ENCODE data around the gene OPRM1. TPM values are rescaled to one million over a fixed set of nuclear protein-coding genes. Genes with fewer than 3 reads are reported as not detected.
"Not testable (repeated sequence)": the region's sequence is repeated elsewhere in the genome, so short reads cannot be mapped to it uniquely, and the experiment has no call there.

The OPRM1 gene
- total RNA-seq, 2 experiments from 2014 or later = not detected

DNA sequence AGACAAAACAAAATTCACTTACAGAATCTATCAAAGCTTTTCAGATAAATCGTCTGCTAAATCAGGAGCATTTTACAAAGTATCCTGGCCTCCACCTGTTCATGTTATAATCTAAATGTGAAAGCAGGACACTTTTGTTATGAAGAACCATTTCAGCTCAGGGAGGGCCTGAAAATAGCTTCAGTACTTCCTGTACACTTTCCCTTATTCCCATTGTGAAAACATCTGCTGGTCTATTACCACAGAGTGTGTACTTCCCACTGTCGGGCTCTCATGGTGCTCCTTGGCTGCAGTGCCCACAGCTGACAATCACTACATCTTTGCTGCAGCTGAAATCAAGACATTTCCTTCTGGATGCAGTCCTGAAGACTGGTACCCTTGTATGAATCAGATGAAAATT is 128.1 kb downstream of the OPRM1 start:
- ChIA-PET POLR2A (no interaction called here), CTCF (no interaction called here)
- peaks cover 10% of the 10 kb centered on the region for H3K4me1 Mint-ChIP-seq

DNA sequence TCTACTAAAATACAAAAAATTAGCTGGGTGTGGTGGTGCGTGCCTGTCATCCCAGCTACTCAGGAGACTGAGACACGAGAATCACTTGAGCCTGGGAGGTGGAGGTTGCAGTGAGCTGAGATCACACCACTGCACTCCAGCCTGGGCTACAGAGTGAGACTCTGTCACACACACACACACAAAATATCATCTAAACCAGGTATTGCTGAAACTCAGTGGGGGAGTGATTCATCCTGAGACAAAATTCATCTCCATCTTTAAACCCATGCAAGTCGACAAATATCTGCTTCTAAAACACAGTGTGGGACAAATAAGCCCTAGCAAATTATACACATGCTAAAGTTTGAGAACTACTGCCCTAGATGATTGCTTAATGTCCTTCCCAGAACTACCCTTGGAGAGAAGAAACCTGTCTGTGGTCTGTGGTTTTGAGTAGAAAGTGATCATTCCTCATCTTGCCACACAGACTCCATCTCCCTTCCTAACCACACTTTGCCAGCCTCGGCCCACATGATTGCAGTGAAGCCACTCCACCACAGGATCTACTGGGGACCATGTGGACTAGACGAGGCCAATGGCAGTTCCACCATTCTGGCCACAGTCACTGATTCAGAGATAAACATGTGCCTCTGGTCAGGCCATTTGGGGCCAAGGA is 130.3 kb downstream of the OPRM1 start:
- CTCF ChIA-PET = no interaction called here
- DNase-seq = no peak
- H3K27me3 Mint-ChIP-seq = no peaks in the 10 kb centered on the region
- H3K36me3 Mint-ChIP-seq (ENCODE audit: low read depth) = peaks cover 16% of the 10 kb centered on the region
- H3K4me1 Mint-ChIP-seq = peaks cover 10% of the 10 kb centered on the region
- H3K4me3 Mint-ChIP-seq = no peak overlapping the region
- H3K27ac Mint-ChIP-seq = no peak overlapping the region
- POLR2A ChIA-PET = interaction anchor here (1.1 kb wide), 1 partner anchor 12 kb away, joined by 3 read pairs; no protein-coding TSS in a partner anchor
- peaks cover 3% of the 10 kb centered on the region for H3K9me3 Mint-ChIP-seq

More for the DNA sequence above, 128.1 kb downstream of the OPRM1 start:
- Mint-ChIP-seq H3K27ac (no peak overlapping the region), H3K4me3 (no peak overlapping the region), H3K36me3 (ENCODE audit: low read depth) (peaks cover 16% of the 10 kb centered on the region), H3K27me3 (no peaks in the 10 kb centered on the region), H3K9me3 (peaks cover 3% of the 10 kb centered on the region)
- no peak for DNase-seq

DNA sequence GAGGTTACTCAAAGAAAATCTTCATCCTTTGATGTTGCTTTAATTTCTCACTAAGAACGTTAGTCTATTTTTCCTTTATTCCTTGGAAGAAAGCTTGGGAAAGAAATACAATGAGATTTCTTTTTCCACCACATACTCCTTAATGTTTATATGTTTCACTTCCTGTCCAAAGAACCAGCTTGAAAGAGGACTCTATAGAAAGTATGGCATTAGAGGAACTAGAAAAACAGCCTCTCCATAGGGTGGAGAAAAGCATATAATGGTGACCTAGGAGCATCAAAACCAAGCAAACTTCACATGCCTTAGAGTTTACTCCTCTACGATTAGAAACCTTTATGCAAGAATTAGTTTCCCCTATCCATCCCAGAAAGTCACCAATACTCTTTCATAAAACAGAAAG is 131.1 kb downstream of the OPRM1 start:
- Mint-ChIP-seq H3K27me3 (no peaks in the 10 kb centered on the region), H3K36me3 (ENCODE audit: low read depth) (peaks cover 22% of the 10 kb centered on the region), H3K27ac (no peak overlapping the region), H3K4me1 (peaks cover 10% of the 10 kb centered on the region), H3K9me3 (peaks cover 3% of the 10 kb centered on the region), H3K4me3 (no peak overlapping the region)
- ChIA-PET POLR2A (interaction anchor here (1.1 kb wide), 1 partner anchor 13 kb away, joined by 3 read pairs; no protein-coding TSS in a partner anchor), CTCF (interaction anchor here (1.3 to 2.0 kb wide), 2 partner anchors 16 to 107 kb away, joined by 4 to 5 read pairs; no protein-coding TSS in a partner anchor)
- no peak for DNase-seq

DNA sequence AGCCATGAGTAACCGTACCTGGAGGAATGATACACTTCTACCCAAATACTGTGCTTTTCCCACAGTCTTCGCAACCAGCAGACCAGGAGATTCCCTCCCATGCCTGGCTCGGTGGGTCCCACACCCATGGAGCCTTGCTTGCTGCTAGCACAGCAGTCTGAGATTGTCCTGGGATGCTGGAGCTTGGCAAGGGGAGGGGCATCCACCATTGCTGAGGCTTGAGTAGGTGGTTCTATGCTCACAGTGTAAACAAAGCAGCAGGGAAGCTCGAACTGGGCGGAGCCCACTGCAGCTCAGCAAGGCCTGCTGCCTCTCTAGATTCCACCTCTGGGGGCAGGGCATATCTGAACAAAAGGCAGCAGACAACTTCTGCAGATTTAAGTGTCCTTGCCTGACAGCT is 133.4 kb downstream of the OPRM1 start:
- H3K27ac Mint-ChIP-seq, POLR2A ChIA-PET, DNase-seq, H3K27me3 Mint-ChIP-seq, H3K9me3 Mint-ChIP-seq, H3K4me3 Mint-ChIP-seq: not testable (repeated sequence)
- Mint-ChIP-seq H3K36me3 (ENCODE audit: low read depth) (peaks cover 27% of the 10 kb centered on the region), H3K4me1 (peaks cover 10% of the 10 kb centered on the region)
- CTCF ChIA-PET = interaction anchor here (0.9 to 2.0 kb wide), 2 partner anchors 15 to 18 kb away, joined by 3 to 5 read pairs; no protein-coding TSS in a partner anchor

DNA sequence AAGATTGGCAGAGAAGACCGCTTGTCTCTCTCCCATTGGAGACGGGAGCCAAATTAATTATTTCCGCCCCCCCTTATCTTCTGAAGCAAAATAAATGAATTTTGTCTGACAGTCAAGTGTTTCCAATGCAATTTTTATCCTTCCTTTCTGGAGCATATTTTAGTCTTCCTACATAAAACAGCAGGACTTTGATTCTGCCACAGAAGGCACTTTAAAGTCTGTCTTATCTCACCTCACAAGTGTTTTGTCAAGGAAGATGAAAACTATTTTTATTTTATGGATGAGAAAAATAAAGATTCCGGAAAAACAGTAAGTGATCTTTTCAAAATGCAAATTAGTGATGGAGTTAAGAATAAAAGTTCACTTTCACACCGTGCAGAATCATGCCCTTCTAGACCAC is 140.4 kb downstream of the OPRM1 start:
- Mint-ChIP-seq H3K36me3 (ENCODE audit: low read depth) (peaks cover 25% of the 10 kb centered on the region), H3K27me3 (no peaks in the 10 kb centered on the region)

DNA sequence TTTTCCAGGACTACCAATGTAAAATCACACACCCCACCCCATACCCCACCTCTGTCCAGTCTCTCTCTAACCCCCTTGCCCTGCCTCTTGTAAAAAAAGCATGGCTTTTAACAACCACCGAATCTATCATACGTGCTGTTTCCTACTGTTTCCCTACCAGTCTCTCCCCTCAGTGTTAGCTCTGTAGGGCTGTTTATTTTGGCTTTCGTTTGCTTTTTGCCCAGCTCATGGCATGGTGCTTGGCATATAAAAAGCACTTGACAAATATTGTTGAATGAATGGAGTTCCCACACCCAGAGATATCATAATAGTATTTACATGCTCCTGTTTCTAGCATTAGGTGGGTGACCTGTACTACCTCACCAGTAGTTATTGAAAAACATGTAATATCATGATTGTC is 148.2 kb downstream of the OPRM1 start:
- ChIA-PET CTCF (no interaction called here), POLR2A (no interaction called here)
- H3K27ac Mint-ChIP-seq = no peak overlapping the region
- no peak overlapping the region for H3K4me3 Mint-ChIP-seq
- no peaks in the 10 kb centered on the region for H3K27me3 Mint-ChIP-seq
- no peaks in the 10 kb centered on the region for H3K4me1 Mint-ChIP-seq
- peaks cover 8% of the 10 kb centered on the region for H3K36me3 Mint-ChIP-seq (ENCODE audit: low read depth)
- H3K9me3 Mint-ChIP-seq = peaks cover 4% of the 10 kb centered on the region
- DNase-seq = no peak

More for the DNA sequence above, 140.4 kb downstream of the OPRM1 start:
- no peak overlapping the region for H3K4me3 Mint-ChIP-seq
- DNase-seq = no peak
- peaks cover 10% of the 10 kb centered on the region for H3K9me3 Mint-ChIP-seq
- CTCF ChIA-PET = no interaction called here
- POLR2A ChIA-PET = no interaction called here
- H3K27ac Mint-ChIP-seq = no peak overlapping the region
- no peaks in the 10 kb centered on the region for H3K4me1 Mint-ChIP-seq

DNA sequence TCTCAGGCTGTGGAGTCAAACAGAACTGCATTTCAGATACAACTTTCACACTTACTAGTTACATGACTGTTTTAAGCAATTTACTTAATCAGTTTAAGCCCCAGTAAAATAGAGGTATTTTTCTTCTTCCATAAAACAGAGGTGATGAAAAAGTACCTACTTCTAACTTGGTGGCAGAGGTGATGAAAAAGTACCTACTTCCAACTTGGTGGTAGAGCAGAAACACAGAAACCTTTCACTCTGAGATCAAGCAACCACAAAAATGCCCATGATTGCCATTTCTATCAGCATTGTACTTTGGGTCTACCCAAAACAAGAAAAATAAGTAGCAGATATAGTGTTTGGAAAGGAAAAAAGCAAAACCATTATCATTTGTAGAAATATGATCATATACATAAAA is 148.7 kb downstream of the OPRM1 start:
- Mint-ChIP-seq H3K27me3 (no peaks in the 10 kb centered on the region), H3K4me1 (no peaks in the 10 kb centered on the region), H3K36me3 (ENCODE audit: low read depth) (peaks cover 6% of the 10 kb centered on the region), H3K9me3 (peaks cover 2% of the 10 kb centered on the region), H3K4me3 (no peak overlapping the region), H3K27ac (no peak overlapping the region)
- ChIA-PET CTCF (no interaction called here), POLR2A (no interaction called here)
- no peak for DNase-seq

DNA sequence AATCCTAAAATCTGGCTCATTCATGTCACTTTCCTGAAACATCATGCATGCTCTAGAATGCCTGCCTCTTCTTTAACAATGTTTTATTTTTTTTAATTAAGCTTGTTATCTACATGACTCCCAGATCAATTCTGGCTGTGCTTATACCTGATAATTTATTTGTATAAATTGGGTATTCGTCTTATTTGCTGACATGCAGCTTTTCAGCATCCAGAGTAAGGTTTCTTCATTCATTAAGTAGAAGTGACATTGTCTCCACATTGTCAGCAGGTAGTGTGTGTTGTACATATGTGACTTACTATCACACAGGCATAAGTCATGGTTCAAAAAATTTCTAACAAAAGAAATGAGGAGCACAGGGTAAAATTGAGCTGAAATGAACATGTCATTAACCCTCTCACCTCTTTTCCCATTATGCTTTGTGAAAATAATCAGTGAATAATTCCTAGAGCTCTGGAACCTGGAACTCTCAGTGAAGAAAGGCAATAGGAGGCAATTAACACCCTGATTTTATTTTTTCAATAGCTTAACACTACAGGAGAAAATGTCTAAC is 157.4 kb downstream of the OPRM1 start:
- Mint-ChIP-seq H3K27ac (no peak overlapping the region), H3K36me3 (ENCODE audit: low read depth) (peaks cover 26% of the 10 kb centered on the region), H3K4me1 (peaks cover 19% of the 10 kb centered on the region), H3K9me3 (peaks cover 3% of the 10 kb centered on the region), H3K4me3 (no peak overlapping the region), H3K27me3 (no peaks in the 10 kb centered on the region)
- DNase-seq = no peak
- POLR2A ChIA-PET = interaction anchor here (0.7 kb wide), 1 partner anchor 863 kb away, joined by 4 read pairs; no protein-coding TSS in a partner anchor
- CTCF ChIA-PET = no interaction called here

DNA sequence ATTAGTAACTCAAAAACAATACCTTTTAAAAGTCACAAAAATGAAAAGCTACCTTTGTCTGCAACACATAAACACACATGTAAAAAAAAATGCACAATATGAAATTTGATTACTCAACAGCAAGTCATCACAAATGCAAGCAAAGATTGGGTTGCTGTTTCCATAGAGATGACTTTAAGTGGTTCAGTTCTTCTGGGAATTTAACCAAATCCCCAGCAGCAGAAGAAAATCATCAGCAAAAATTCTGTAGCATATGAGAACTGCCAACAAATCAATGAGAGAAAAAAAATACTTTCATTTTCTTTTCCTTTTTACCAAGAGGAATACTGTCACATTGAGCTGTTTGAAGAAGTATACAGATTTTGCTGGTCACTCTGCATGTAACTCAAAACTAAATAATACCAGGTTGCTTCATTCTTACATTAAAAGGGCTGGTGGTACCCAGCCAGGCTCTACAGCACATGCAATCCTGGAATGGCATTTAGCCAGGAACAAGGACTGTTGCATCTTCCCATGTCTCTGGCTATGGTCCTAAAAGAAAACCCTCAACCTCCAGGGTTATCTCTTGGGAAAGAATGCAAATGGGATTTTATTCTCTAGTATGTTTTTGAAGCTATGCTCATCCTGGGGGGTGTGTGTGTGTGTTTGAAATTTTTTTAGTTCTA is 158.3 kb downstream of the OPRM1 start:
- peaks cover 34% of the 10 kb centered on the region for H3K36me3 Mint-ChIP-seq (ENCODE audit: low read depth)
- peaks cover 3% of the 10 kb centered on the region for H3K9me3 Mint-ChIP-seq
- H3K4me3 Mint-ChIP-seq = no peak overlapping the region
- POLR2A ChIA-PET = no interaction called here
- H3K27ac Mint-ChIP-seq = no peak overlapping the region
- CTCF ChIA-PET = no interaction called here
- H3K4me1 Mint-ChIP-seq = peaks cover 19% of the 10 kb centered on the region
- DNase-seq = no peak
- no peaks in the 10 kb centered on the region for H3K27me3 Mint-ChIP-seq

DNA sequence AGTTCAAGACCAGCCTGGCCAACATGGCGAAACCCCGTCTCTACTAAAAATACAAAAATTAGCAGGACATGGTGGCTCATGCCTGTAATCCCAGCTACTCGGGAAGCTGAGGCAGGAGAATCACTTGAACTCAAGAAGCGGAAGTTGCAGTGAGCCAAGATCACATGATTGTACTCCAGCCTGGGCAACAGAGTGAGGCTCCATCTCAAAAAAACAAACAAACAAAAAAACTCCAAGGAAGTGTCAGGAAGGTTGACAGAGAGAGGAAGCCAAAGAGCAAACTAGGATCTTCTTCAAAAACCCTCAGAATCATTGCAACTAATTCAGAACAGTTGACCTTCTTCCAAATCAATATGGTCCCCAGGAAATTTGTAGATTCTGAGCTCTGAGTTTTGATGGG is 162.6 kb downstream of the OPRM1 start:
- H3K27ac Mint-ChIP-seq, CTCF ChIA-PET, DNase-seq, H3K9me3 Mint-ChIP-seq, H3K4me3 Mint-ChIP-seq, H3K27me3 Mint-ChIP-seq, POLR2A ChIA-PET: not testable (repeated sequence)
- peaks cover 56% of the 10 kb centered on the region for H3K36me3 Mint-ChIP-seq (ENCODE audit: low read depth)
- H3K4me1 Mint-ChIP-seq = peaks cover 15% of the 10 kb centered on the region

DNA sequence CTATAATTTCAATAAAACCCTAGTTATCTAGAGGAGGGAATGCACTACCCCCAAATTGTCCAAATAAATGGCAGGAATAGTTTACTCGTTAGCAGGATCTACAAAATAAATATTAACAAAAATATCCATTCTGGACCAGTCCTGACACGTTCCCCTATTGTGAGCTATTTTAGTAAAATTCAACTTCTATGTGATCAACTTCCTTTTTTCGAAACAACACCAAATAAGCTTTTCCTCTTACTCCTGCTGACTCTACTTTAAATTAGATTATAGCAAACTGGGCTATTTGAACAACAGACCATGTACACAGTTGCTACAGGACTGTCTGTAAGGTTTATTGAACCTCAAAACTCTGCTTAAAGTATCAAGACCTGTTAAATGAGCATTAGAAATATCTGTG is 163.3 kb downstream of the OPRM1 start:
- peaks cover 10% of the 10 kb centered on the region for H3K4me1 Mint-ChIP-seq
- ChIA-PET POLR2A (no interaction called here), CTCF (no interaction called here)
- peaks cover 60% of the 10 kb centered on the region for H3K36me3 Mint-ChIP-seq (ENCODE audit: low read depth)
- no peaks in the 10 kb centered on the region for H3K9me3 Mint-ChIP-seq
- no peak for DNase-seq
- H3K4me3 Mint-ChIP-seq = no peak overlapping the region
- H3K27me3 Mint-ChIP-seq = no peaks in the 10 kb centered on the region
- no peak overlapping the region for H3K27ac Mint-ChIP-seq

DNA sequence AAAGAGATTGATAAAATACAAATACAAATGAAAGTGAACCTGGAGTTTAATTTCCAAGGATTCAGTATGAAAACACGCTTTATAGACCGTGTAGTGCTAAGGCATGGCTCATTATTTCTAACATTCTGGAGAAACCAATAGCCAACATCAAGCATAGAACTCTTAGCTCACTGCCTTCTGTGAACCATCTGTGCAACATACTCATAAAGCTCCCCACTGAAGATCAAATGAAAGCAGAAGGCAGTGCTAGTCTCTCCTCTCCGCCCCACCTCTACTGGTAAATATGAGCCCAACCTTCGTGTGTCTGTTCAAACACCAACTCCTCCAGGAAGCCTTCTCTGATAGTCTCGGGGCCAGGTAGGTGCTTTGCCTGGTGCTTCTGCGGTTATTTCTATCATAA is 163.9 kb downstream of the OPRM1 start:
- Mint-ChIP-seq H3K36me3 (ENCODE audit: low read depth) (peaks cover 66% of the 10 kb centered on the region), H3K9me3 (no peaks in the 10 kb centered on the region), H3K4me3 (no peak overlapping the region), H3K4me1 (peaks cover 3% of the 10 kb centered on the region), H3K27me3 (no peaks in the 10 kb centered on the region), H3K27ac (no peak overlapping the region)
- no peak for DNase-seq
- ChIA-PET CTCF (no interaction called here), POLR2A (no interaction called here)

DNA sequence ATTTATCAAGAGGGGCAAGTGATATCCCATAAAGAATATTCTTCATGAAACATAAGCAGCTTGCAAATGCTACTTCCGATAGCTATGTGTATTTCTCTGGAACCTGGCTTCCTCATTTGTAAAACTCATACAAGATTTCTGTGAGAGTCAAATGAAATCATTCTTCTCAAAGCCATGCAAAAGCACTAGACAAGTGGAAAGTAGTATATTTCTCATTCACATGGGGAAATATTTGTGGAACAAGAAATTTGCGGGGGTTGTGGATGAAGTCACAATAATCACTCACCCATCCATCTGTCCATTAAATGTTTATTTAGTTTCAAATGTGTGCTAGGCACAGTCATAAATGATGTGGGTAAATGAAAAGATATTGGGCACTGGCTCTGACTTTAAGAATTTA is 167.1 kb downstream of the OPRM1 start:
- ChIA-PET POLR2A (no interaction called here), CTCF (no interaction called here)
- peaks cover 64% of the 10 kb centered on the region for H3K36me3 Mint-ChIP-seq (ENCODE audit: low read depth)
- H3K27ac Mint-ChIP-seq = no peak overlapping the region
- no peaks in the 10 kb centered on the region for H3K27me3 Mint-ChIP-seq
- no peak overlapping the region for H3K4me3 Mint-ChIP-seq
- DNase-seq = no peak
- no peaks in the 10 kb centered on the region for H3K4me1 Mint-ChIP-seq
- H3K9me3 Mint-ChIP-seq = no peaks in the 10 kb centered on the region

DNA sequence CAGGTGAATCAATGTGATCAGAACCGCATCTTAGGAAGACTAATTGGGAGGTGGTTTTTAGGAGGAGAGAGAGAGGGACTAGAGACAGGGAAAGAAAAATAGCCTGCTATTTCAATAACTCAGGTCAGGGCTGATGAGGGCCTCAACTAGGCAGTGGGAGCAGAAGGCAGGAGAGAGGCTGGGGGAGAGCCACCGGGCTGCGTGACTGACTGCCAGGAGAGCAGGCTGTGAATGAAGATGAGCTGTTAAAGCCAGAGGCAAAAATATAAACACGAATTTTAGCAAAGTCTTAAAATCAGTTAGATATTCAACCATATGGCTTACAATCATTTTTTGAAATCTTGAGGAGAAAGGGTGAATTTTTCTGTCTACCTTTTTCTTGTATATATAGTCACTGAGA is 168.0 kb downstream of the OPRM1 start:
- Mint-ChIP-seq H3K9me3 (no peaks in the 10 kb centered on the region), H3K4me3 (no peak overlapping the region), H3K4me1 (no peaks in the 10 kb centered on the region), H3K27me3 (no peaks in the 10 kb centered on the region), H3K36me3 (ENCODE audit: low read depth) (peaks cover 58% of the 10 kb centered on the region), H3K27ac (no peak overlapping the region)
- ChIA-PET POLR2A (no interaction called here), CTCF (no interaction called here)
- no peak for DNase-seq

All from activated CD4-positive, alpha-beta memory T cell treated with anti-CD3 and anti-CD28 coated beads, Interleukin-2, amount 10 ng/mL, durations not matched to agents 7 days and 5 days (primary cell).